GM19467 (cell line): ENCODE data around the gene MBTPS1.
A peak's percentile ranks its signal among the peaks of the same experiment; 100 is the strongest.

Source experiments
- ATAC-seq: cut with Tn5 transposase; IDR thresholded peaks from one replicate; pipeline ENCODE4 v1.9.1; 2021; ENCODE audit warnings: mild to moderate bottlenecking, moderate library complexity; ENCODE audit not compliant: unreplicated experiment

The MBTPS1 gene

GRCh38 chr16:84104231-84104630 is 12.5 kb downstream of the MBTPS1 start:
- no peak for ATAC-seq

- no peak for ATAC-seq
Observed at GRCh38 chr16:84103678-84104077, 13.1 kb downstream of the MBTPS1 start.

- no peak for ATAC-seq
Observed at GRCh38 chr16:84098939-84099338, 17.8 kb downstream of the MBTPS1 start.

GRCh38 chr16:84096447-84097005 is 20.2 kb downstream of the MBTPS1 start:
- no peak for ATAC-seq

GRCh38 chr16:84095466-84095865 is 21.3 kb downstream of the MBTPS1 start:
- no peak for ATAC-seq

GRCh38 chr16:84093879-84094270 is 22.9 kb downstream of the MBTPS1 start:
- ATAC-seq, result no peak

- no peak for ATAC-seq
Observed at GRCh38 chr16:84093120-84093878, 23.4 kb downstream of the MBTPS1 start.

- ATAC-seq, result no peak
Observed at GRCh38 chr16:84091460-84091859, 25.3 kb downstream of the MBTPS1 start.

- no peak for ATAC-seq
Observed at GRCh38 chr16:84090211-84090610, 26.5 kb downstream of the MBTPS1 start.

GRCh38 chr16:84088695-84089395 is 27.9 kb downstream of the MBTPS1 start:
- peak; percentile 87 for ATAC-seq

- no peak for ATAC-seq
Observed at GRCh38 chr16:84087466-84088151, 29.1 kb downstream of the MBTPS1 start.

- no peak for ATAC-seq
Observed at GRCh38 chr16:84087001-84087400, 29.7 kb downstream of the MBTPS1 start.

- ATAC-seq, result no peak
Observed at GRCh38 chr16:84086341-84086740, 30.4 kb downstream of the MBTPS1 start.

GRCh38 chr16:84085773-84086172 is 31.0 kb downstream of the MBTPS1 start:
- ATAC-seq, result no peak

GRCh38 chr16:84085271-84085667 is 31.5 kb downstream of the MBTPS1 start:
- ATAC-seq, result no peak

GRCh38 chr16:84084570-84085270 is 32.0 kb downstream of the MBTPS1 start:
- peak; percentile 37 for ATAC-seq

GRCh38 chr16:84082835-84083569 is 33.7 kb downstream of the MBTPS1 start:
- no peak for ATAC-seq

- ATAC-seq, result no peak
Observed at GRCh38 chr16:84082110-84082509, 34.6 kb downstream of the MBTPS1 start.

GRCh38 chr16:84081446-84081989 is 35.2 kb downstream of the MBTPS1 start:
- no peak for ATAC-seq

GRCh38 chr16:84080813-84081212 is 35.9 kb downstream of the MBTPS1 start:
- no peak for ATAC-seq
